IMR-90 (cell line): ENCODE data around the gene LRAT. TPM values are rescaled to one million over a fixed set of nuclear protein-coding genes. Genes with fewer than 3 reads are reported as not detected.

Source experiments
- ATAC-seq: fragments of 200-7000 bp; cut with Tn5 transposase; 2 replicates; pipeline ENCODE4 v1.9.1; 2020; ENCODE audit warnings: low read depth, mild to moderate bottlenecking, moderate library complexity
- BruUV-seq: library from RNA; stranded (reverse); fragments of 400-500 nt; replicated peaks from 2 replicates; lab custom pipeline; 2021; lab: Mats Ljungman, UMichigan
- CTCF ChIA-PET: fragments of 300-600 bp; formaldehyde crosslinking; extraction: SDS; loops from one replicate; lab custom pipeline; 2021; ENCODE audit warnings: antibody characterized with exemption; lab: Yijun Ruan, JAX
- POLR2A ChIA-PET: fragments of 300-600 bp; sonication (Branson Sonifier 250); formaldehyde crosslinking; loops from one replicate; lab custom pipeline; 2022; ENCODE audit warnings: antibody characterized with exemption; ENCODE audit not compliant: unreplicated experiment; lab: Charles Lee
- DNase-seq: peaks from one replicate; pipeline ENCODE4 v3.0.0; 2013
- H2AFZ ChIP-seq: replicated peaks from 2 replicates; pipeline ENCODE3; 2013; ENCODE audit warnings: low read length, mild to moderate bottlenecking; ENCODE audit not compliant: poor library complexity
- H2AK5ac ChIP-seq: 2 replicates; pipeline ENCODE4 v1.6.1; 2013; ENCODE audit warnings: low read depth, low read length, inconsistent platforms
- H2AK9ac ChIP-seq: replicated peaks from 2 replicates; pipeline ENCODE3; 2013; ENCODE audit warnings: mild to moderate bottlenecking, low read depth, low read length, moderate library complexity; ENCODE audit not compliant: poor library complexity
- H2BK120ac ChIP-seq: 2 replicates; pipeline ENCODE4 v1.6.1; 2013; ENCODE audit warnings: low read depth, low read length, inconsistent platforms
- H2BK15ac ChIP-seq: 3 replicates; pipeline ENCODE4 v1.6.1; 2013; ENCODE audit warnings: low read depth, low read length, inconsistent platforms
- H2BK20ac ChIP-seq: 2 replicates; pipeline ENCODE4 v1.6.1; 2013; ENCODE audit warnings: low read depth, mild to moderate bottlenecking, inconsistent platforms, low read length, moderate library complexity
- H2BK5ac ChIP-seq: 2 replicates; pipeline ENCODE4 v1.6.1; 2013; ENCODE audit warnings: mild to moderate bottlenecking, low read depth, low read length, inconsistent platforms; ENCODE audit not compliant: poor library complexity, severe bottlenecking
- H3K14ac ChIP-seq: replicated peaks from 2 replicates; pipeline ENCODE4 v1.6.1; 2013; ENCODE audit warnings: low read depth, low read length, inconsistent platforms
- H3K18ac ChIP-seq: 2 replicates; pipeline ENCODE4 v1.6.1; 2013; ENCODE audit warnings: low read depth, low read length, control low read depth
- H3K23ac ChIP-seq: 2 replicates; pipeline ENCODE4 v1.6.1; 2013; ENCODE audit warnings: low read depth, low read length, inconsistent platforms
- H3K27ac ChIP-seq: 2 replicates; pipeline ENCODE4 v1.5.1; 2013; ENCODE audit warnings: mild to moderate bottlenecking, control low read depth, low read length; ENCODE audit not compliant: insufficient read depth
- H3K27me3 ChIP-seq: 2 replicates; pipeline ENCODE4 v1.6.1; 2013; ENCODE audit warnings: low read length; ENCODE audit not compliant: control insufficient read depth, insufficient read depth
- H3K36me3 ChIP-seq: 2 replicates; pipeline ENCODE4 v1.6.1; 2013; ENCODE audit warnings: low read length, mixed read lengths; ENCODE audit not compliant: control insufficient read depth, insufficient read depth
- H3K4ac ChIP-seq: 2 replicates; pipeline ENCODE4 v1.6.1; 2013; ENCODE audit warnings: low read depth, low read length, inconsistent platforms
- H3K4me1 ChIP-seq: 2 replicates; pipeline ENCODE4 v1.6.1; 2013; ENCODE audit warnings: low read length, mixed read lengths; ENCODE audit not compliant: control insufficient read depth, insufficient read depth
- H3K4me2 ChIP-seq: 2 replicates; pipeline ENCODE4 v1.6.1; 2013; ENCODE audit warnings: low read depth, mild to moderate bottlenecking, control low read depth, low read length, moderate library complexity
- H3K4me3 ChIP-seq: 2 replicates; pipeline ENCODE4 v1.5.1; 2013; ENCODE audit warnings: low read depth, mild to moderate bottlenecking, control low read depth, low read length, moderate library complexity; ENCODE audit not compliant: insufficient read depth
- H3K56ac ChIP-seq: 2 replicates; pipeline ENCODE4 v1.6.1; 2013; ENCODE audit warnings: low read length, inconsistent platforms; ENCODE audit not compliant: insufficient read depth; ENCODE audit errors: extremely low read depth
- H3K79me1 ChIP-seq, 2 experiments: 2 replicates each; pipeline ENCODE4 v1.6.1; 2013; ENCODE audit warnings: low read length in 2 of 2, inconsistent platforms in 1 of 2, low read depth in 1 of 2
- H3K9ac ChIP-seq: 2 replicates; pipeline ENCODE4 v1.6.1; 2013; ENCODE audit warnings: low read depth, low read length, control low read depth
- H3K9me1 ChIP-seq: 2 replicates; pipeline ENCODE4 v1.6.1; 2013; ENCODE audit warnings: low read length, inconsistent platforms; ENCODE audit not compliant: insufficient read depth
- H3K9me3 ChIP-seq: 2 replicates; pipeline ENCODE4 v1.6.1; 2013; ENCODE audit warnings: low read length; ENCODE audit not compliant: control insufficient read depth, insufficient read depth
- H4K20me1 ChIP-seq: 2 replicates; pipeline ENCODE4 v1.6.1; 2013; ENCODE audit warnings: low read length, inconsistent platforms; ENCODE audit not compliant: insufficient read depth
- H4K5ac ChIP-seq: 2 replicates; pipeline ENCODE4 v1.6.1; 2013; ENCODE audit warnings: mild to moderate bottlenecking, low read depth, low read length, control low read depth
- H4K8ac ChIP-seq, 2 experiments: 2 replicates each; pipeline ENCODE4 v1.6.1; 2013; ENCODE audit warnings: low read depth in 2 of 2, low read length in 2 of 2, control low read depth in 1 of 2, inconsistent platforms in 1 of 2
- H4K91ac ChIP-seq: 2 replicates; pipeline ENCODE4 v1.6.1; 2013; ENCODE audit warnings: low read depth, low read length, inconsistent platforms; ENCODE audit not compliant: insufficient read depth
- BHLHE40 ChIP-seq: fragments of 150-350 bp; IDR thresholded peaks from 2 replicates; pipeline ENCODE4 v1.6.1; 2016; ENCODE audit warnings: mild to moderate bottlenecking, low read depth, low read length
- CEBPB ChIP-seq: IDR thresholded peaks from 2 replicates; pipeline ENCODE4 v1.6.1; 2012; ENCODE audit warnings: low read depth, low read length, improper control_type of control experiment
- MAZ ChIP-seq: IDR thresholded peaks from 2 replicates; pipeline ENCODE4 v1.6.1; 2012; ENCODE audit warnings: low read depth, mild to moderate bottlenecking, low read length, improper control_type of control experiment, moderate library complexity, borderline replicate concordance
- MXI1 ChIP-seq: IDR thresholded peaks from 2 replicates; pipeline ENCODE4 v1.6.1; 2012; ENCODE audit warnings: low read depth, mild to moderate bottlenecking, low read length, moderate library complexity, borderline replicate concordance
- NFE2L2 ChIP-seq: fragments of 150-350 bp; IDR thresholded peaks from 2 replicates; pipeline ENCODE4 v1.6.1; 2016; ENCODE audit warnings: low read depth, mild to moderate bottlenecking, low read length
- POLR2A ChIP-seq: IDR thresholded peaks from 2 replicates; pipeline ENCODE4 v1.6.1; 2012; ENCODE audit warnings: mild to moderate bottlenecking, low read depth, low read length
- RAD21 ChIP-seq: IDR thresholded peaks from 2 replicates; pipeline ENCODE4 v1.6.1; 2012; ENCODE audit warnings: low read length, improper control_type of control experiment
- RCOR1 ChIP-seq: IDR thresholded peaks from 2 replicates; pipeline ENCODE4 v1.6.1; 2012; ENCODE audit warnings: mild to moderate bottlenecking, low read length, improper control_type of control experiment; ENCODE audit not compliant: insufficient replicate concordance
- RFX5 ChIP-seq: IDR thresholded peaks from 2 replicates; pipeline ENCODE4 v1.8.0; 2012; ENCODE audit warnings: low read depth, mild to moderate bottlenecking, low read length, moderate library complexity
- SMC3 ChIP-seq: fragments of 150-350 bp; IDR thresholded peaks from 2 replicates; pipeline ENCODE4 v1.6.1; 2016; ENCODE audit warnings: low read depth, mild to moderate bottlenecking, antibody characterized with exemption, low read length, moderate library complexity
- WGBS, 2 experiments: methylation state at CpG; one replicate each; pipeline versions ENCODE4 v1.1.5 to v1.1.7; 2013; ENCODE audit warnings: missing lambda C conversion rate in 2 of 2; ENCODE audit not compliant: insufficient read length in 1 of 2; ENCODE audit errors: extremely low coverage in 2 of 2; 5-methylcytosine and 5-hydroxymethylcytosine counted together
- dilution Hi-C: fragments of 300-500 bp; cut with HindIII; formaldehyde crosslinking; loops from one replicate; pipeline ENCODE4 v1.14.3; 2018; ENCODE audit warnings: low sequenced_read_pairs; ENCODE audit not compliant: unreplicated experiment
- in situ Hi-C: fragments of 300-500 bp; cut with MboI; formaldehyde crosslinking; loops from 3 replicates; pipeline ENCODE4 v1.14.3; 2019; ENCODE audit warnings: low sequenced_read_pairs, inconsistent platforms, mixed read lengths
- intact Hi-C: fragments of 100-400 bp; cut with micrococcal nuclease; formaldehyde crosslinking; loops from 2 replicates; pipeline ENCODE4 v1.10.0; 2022
- polyA plus RNA-seq, 3 experiments: library from polyadenylated mRNA; depleted of rRNA; stranded (reverse); fragments of >200 nt; gene quantifications; 2 replicates each; pipeline ENCODE4 v1.2.3, GENCODE V29; 2012; ENCODE audit warnings: low replicate concordance in 1 of 3
- total RNA-seq: library from RNA; depleted of rRNA; stranded (reverse); fragments of >200 nt; gene quantifications from 2 replicates; pipeline ENCODE4 v1.2.3, GENCODE V29; 2012
- TF ChIP-seq, protein P1 (sequence below): fragments of 150-350 bp; IDR thresholded peaks from 2 replicates; pipeline ENCODE4 v1.6.1; 2016; ENCODE audit warnings: low read depth, mild to moderate bottlenecking, low read length, moderate library complexity, borderline replicate concordance
- TF ChIP-seq, protein P2 (sequence below): fragments of 150-350 bp; IDR thresholded peaks from 2 replicates; pipeline ENCODE4 v1.6.1; 2017; ENCODE audit warnings: mild to moderate bottlenecking, antibody characterized with exemption, low read length, low read depth
- TF ChIP-seq, protein P3 (sequence below): conservative IDR thresholded peaks from 2 replicates; pipeline ENCODE4 v1.5.1; 2012; ENCODE audit warnings: mild to moderate bottlenecking, low read depth, low read length, improper control_type of control experiment

The LRAT gene
- total and polyA plus RNA-seq, 2 of the 4 experiments (the other 2 are of a cell fraction) = under 0.01 to 0.03 TPM

DNA sequence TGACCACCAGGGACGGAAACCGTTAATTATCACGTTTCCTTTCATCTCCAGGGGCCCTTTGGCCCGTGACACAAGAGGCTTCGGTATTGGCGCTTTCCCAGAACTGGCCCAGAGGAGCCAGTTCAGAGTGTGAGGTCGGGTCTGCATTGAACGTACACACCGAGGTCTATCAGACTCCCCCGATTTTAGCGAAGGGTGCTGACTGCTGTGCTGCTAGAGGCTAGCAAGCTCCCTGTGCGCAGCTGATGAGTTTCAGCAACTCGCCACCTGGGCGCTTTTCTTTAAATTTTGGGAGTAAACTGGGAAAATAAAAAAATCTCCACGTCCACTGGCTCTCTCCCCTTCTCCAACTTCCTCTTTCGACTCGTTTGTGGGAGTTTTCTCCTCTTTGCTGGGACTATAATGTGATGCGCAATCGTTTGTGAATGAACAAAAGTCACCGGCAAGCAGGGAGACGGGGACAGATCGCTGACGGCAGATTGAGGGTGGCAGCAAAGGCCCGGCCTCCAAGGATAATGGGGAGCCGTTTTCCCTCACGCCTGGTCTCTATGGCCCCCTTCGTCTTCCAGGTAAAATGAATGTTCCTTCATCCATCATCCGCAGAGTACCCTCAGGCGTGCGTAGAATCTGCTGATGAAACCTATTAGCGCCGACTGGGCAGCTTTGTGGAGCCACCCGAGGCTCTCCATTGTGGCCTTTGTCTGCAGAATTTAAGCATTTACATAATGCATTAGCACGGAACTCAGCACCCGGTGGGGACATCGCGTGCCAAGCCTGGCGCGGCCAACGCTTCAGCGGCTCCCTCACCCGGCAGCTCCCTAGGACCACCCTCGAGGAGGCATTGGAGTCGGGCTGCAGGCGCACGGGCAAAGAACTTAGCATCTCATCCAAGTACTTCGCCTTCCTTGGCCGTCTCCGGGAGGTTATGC, 1.6 kb upstream of the LRAT start:
- CTCF ChIA-PET = no interaction called here
- no peaks in the 10 kb centered on the region for H3K9me3 ChIP-seq
- no peak overlapping the region for H3K4ac ChIP-seq
- H2AFZ ChIP-seq = peak overlapping the region; percentile 57
- peaks cover 41% of the 10 kb centered on the region for H3K27me3 ChIP-seq
- no peaks in the 10 kb centered on the region for H3K36me3 ChIP-seq
- no peak overlapping the region for H3K23ac ChIP-seq
- H3K14ac ChIP-seq = no peak overlapping the region
- no peak overlapping the region for H3K27ac ChIP-seq
- no peak overlapping the region for H4K8ac ChIP-seq
- WGBS, 2 experiments = 6% methylated on average over 15 of the region's 49 CpGs; no CpG with 5 or more reads in 1 of the 2 experiments
- ATAC-seq (no peak), DNase-seq (no peak)
- dilution Hi-C loops = no loop called here
- POLR2A ChIA-PET = no interaction called here
- H3K4me2 ChIP-seq = no peak overlapping the region; the same call in 1 of the 2 replicates
- H2BK20ac ChIP-seq = no peak overlapping the region
- H3K9ac ChIP-seq = no peak overlapping the region
- H2AK5ac ChIP-seq = no peak overlapping the region
- no peak overlapping the region for H3K4me3 ChIP-seq
- in situ Hi-C loops = no loop called here
- intact Hi-C loops = no loop called here
- H2BK15ac ChIP-seq = no peak overlapping the region
- H2BK5ac ChIP-seq = no peak overlapping the region
- H3K18ac ChIP-seq = no peak overlapping the region
- no peak overlapping the region for H3K56ac ChIP-seq
- no peak overlapping the region for H4K91ac ChIP-seq
- H4K5ac ChIP-seq = no peak overlapping the region
- H4K20me1 ChIP-seq = no peaks in the 10 kb centered on the region
- no peak overlapping the region for H2AK9ac ChIP-seq
- no peak overlapping the region for H2BK120ac ChIP-seq
- no peaks in the 10 kb centered on the region for H3K79me1 ChIP-seq
- no peaks in the 10 kb centered on the region; the same call in 1 of the 2 replicates for H3K4me1 ChIP-seq
- TF ChIP-seq RAD21 (no peak), BHLHE40 (no peak), SMC3 (no peak), RCOR1 (no peak), POLR2A (no peak), RFX5 (no peak), MAZ (no peak), CEBPB (no peak), NFE2L2 (no peak), MXI1 (no peak)
- TF ChIP-seq, protein P1, sequence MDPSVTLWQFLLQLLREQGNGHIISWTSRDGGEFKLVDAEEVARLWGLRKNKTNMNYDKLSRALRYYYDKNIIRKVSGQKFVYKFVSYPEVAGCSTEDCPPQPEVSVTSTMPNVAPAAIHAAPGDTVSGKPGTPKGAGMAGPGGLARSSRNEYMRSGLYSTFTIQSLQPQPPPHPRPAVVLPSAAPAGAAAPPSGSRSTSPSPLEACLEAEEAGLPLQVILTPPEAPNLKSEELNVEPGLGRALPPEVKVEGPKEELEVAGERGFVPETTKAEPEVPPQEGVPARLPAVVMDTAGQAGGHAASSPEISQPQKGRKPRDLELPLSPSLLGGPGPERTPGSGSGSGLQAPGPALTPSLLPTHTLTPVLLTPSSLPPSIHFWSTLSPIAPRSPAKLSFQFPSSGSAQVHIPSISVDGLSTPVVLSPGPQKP = no peak
- TF ChIP-seq, protein P2, sequence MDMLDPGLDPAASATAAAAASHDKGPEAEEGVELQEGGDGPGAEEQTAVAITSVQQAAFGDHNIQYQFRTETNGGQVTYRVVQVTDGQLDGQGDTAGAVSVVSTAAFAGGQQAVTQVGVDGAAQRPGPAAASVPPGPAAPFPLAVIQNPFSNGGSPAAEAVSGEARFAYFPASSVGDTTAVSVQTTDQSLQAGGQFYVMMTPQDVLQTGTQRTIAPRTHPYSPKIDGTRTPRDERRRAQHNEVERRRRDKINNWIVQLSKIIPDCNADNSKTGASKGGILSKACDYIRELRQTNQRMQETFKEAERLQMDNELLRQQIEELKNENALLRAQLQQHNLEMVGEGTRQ = no peak
- TF ChIP-seq, protein P3, sequence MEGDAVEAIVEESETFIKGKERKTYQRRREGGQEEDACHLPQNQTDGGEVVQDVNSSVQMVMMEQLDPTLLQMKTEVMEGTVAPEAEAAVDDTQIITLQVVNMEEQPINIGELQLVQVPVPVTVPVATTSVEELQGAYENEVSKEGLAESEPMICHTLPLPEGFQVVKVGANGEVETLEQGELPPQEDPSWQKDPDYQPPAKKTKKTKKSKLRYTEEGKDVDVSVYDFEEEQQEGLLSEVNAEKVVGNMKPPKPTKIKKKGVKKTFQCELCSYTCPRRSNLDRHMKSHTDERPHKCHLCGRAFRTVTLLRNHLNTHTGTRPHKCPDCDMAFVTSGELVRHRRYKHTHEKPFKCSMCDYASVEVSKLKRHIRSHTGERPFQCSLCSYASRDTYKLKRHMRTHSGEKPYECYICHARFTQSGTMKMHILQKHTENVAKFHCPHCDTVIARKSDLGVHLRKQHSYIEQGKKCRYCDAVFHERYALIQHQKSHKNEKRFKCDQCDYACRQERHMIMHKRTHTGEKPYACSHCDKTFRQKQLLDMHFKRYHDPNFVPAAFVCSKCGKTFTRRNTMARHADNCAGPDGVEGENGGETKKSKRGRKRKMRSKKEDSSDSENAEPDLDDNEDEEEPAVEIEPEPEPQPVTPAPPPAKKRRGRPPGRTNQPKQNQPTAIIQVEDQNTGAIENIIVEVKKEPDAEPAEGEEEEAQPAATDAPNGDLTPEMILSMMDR = no peak
- no peaks in the 10 kb centered on the region for H3K9me1 ChIP-seq
- no TSS peak for BruUV-seq
